Endothelial cell (in vitro differentiated cells): ENCODE data around the gene AGBL1. TPM values are rescaled to one million over a fixed set of nuclear protein-coding genes. Genes with fewer than 3 reads are reported as not detected.

Source experiments
- DNase-seq: peaks from one replicate; pipeline ENCODE4 v3.0.0; 2021; ENCODE audit warnings: low spot score
- H3K27ac Mint-ChIP-seq: one replicate; pipeline ENCODE4 v1.8.0; 2021; ENCODE audit warnings: mixed read lengths, inconsistent platforms; ENCODE audit not compliant: unreplicated experiment
- H3K27me3 Mint-ChIP-seq: one replicate; pipeline ENCODE4 v1.8.0; 2021; ENCODE audit warnings: mild to moderate bottlenecking, moderate library complexity, mixed read lengths, inconsistent platforms; ENCODE audit not compliant: unreplicated experiment
- H3K36me3 Mint-ChIP-seq: one replicate; pipeline ENCODE4 v1.8.0; 2021; ENCODE audit warnings: mild to moderate bottlenecking, low read depth, mixed read lengths, inconsistent platforms; ENCODE audit not compliant: unreplicated experiment
- H3K4me1 Mint-ChIP-seq: one replicate; pipeline ENCODE4 v1.8.0; 2021; ENCODE audit warnings: mild to moderate bottlenecking, mixed read lengths, inconsistent platforms; ENCODE audit not compliant: unreplicated experiment
- H3K4me3 Mint-ChIP-seq: one replicate; pipeline ENCODE4 v1.8.0; 2021; ENCODE audit warnings: mild to moderate bottlenecking, mixed read lengths, inconsistent platforms; ENCODE audit not compliant: unreplicated experiment
- H3K9me3 Mint-ChIP-seq: one replicate; pipeline ENCODE4 v1.8.0; 2021; ENCODE audit warnings: mixed read lengths, inconsistent platforms; ENCODE audit not compliant: unreplicated experiment
- CTCF ChIP-seq: fragments of 200-600 bp; sonication (generic); IDR thresholded peaks from one replicate; pipeline ENCODE4 v1.5.0; 2021; ENCODE audit warnings: antibody characterized with exemption; ENCODE audit not compliant: unreplicated experiment
- total RNA-seq: library from RNA; stranded (reverse); fragmentation: NEBNext Ultra II Directional; extraction: Animal tissue kit (Norgen Biotek cat#: 25700); gene quantifications from one replicate; pipeline ENCODE4 v1.2.1, GENCODE V29; 2021; ENCODE audit not compliant: unreplicated experiment

The AGBL1 gene
- total RNA-seq, 1 donor from 2014 or later: 0.03 TPM

GRCh38 chr15:86247249-86247955, 167.7 kb downstream of the AGBL1 start:
- Mint-ChIP-seq H3K27me3 (peaks cover 2% of the 10 kb centered on the region), H3K4me1 (peaks cover 6% of the 10 kb centered on the region), H3K4me3 (no peak overlapping the region), H3K9me3 (no peaks in the 10 kb centered on the region), H3K36me3 (no peaks in the 10 kb centered on the region), H3K27ac (no peak overlapping the region)
- no peak for DNase-seq
- no peak for TF ChIP-seq CTCF

GRCh38 chr15:86255247-86255646, 175.6 kb downstream of the AGBL1 start:
- H3K4me1 Mint-ChIP-seq: peaks cover 6% of the 10 kb centered on the region
- H3K4me3 Mint-ChIP-seq: no peak overlapping the region

GRCh38 chr15:86256628-86257027, 177.0 kb downstream of the AGBL1 start:
- no peaks in the 10 kb centered on the region for H3K27me3 Mint-ChIP-seq
- TF ChIP-seq CTCF: no peak
- H3K9me3 Mint-ChIP-seq: no peaks in the 10 kb centered on the region
- no peaks in the 10 kb centered on the region for H3K4me1 Mint-ChIP-seq
- no peaks in the 10 kb centered on the region for H3K36me3 Mint-ChIP-seq
- DNase-seq: no peak
- H3K27ac Mint-ChIP-seq: no peak overlapping the region
- no peak overlapping the region for H3K4me3 Mint-ChIP-seq

More at GRCh38 chr15:86255247-86255646, 175.6 kb downstream of the AGBL1 start:
- no peaks in the 10 kb centered on the region for H3K9me3 Mint-ChIP-seq
- TF ChIP-seq CTCF: no peak
- DNase-seq: no peak
- peaks cover 2% of the 10 kb centered on the region for H3K27me3 Mint-ChIP-seq
- H3K36me3 Mint-ChIP-seq: no peaks in the 10 kb centered on the region
- H3K27ac Mint-ChIP-seq: no peak overlapping the region

GRCh38 chr15:86259589-86259988, 179.9 kb downstream of the AGBL1 start:
- Mint-ChIP-seq H3K36me3 (no peaks in the 10 kb centered on the region), H3K9me3 (no peaks in the 10 kb centered on the region), H3K4me3 (no peak overlapping the region), H3K27ac (no peak overlapping the region), H3K27me3 (no peaks in the 10 kb centered on the region), H3K4me1 (no peaks in the 10 kb centered on the region)
- TF ChIP-seq CTCF: no peak
- DNase-seq: no peak

- no peak overlapping the region for H3K27ac Mint-ChIP-seq
- no peaks in the 10 kb centered on the region for H3K4me1 Mint-ChIP-seq
- H3K36me3 Mint-ChIP-seq: no peaks in the 10 kb centered on the region
- no peak for DNase-seq
- no peaks in the 10 kb centered on the region for H3K9me3 Mint-ChIP-seq
- no peak for TF ChIP-seq CTCF
- no peak overlapping the region for H3K4me3 Mint-ChIP-seq
- H3K27me3 Mint-ChIP-seq: no peaks in the 10 kb centered on the region
Measured at GRCh38 chr15:86263230-86263629, 183.6 kb downstream of the AGBL1 start.
